Sigmoid colon (tissue), 7 donors: ENCODE data around the gene AUTS2. TPM values are rescaled to one million over a fixed set of nuclear protein-coding genes. Genes with fewer than 3 reads are reported as not detected.

ENCODE experiments used
- DNase-seq: peaks from one replicate; pipeline ENCODE4 v3.0.0-alpha.2; 2019
- H3K27ac ChIP-seq, 4 donors: fragments of 200-600 bp; sonication (generic); one replicate each; pipeline ENCODE4 v1.5.1; 2016 to 2019; ENCODE audit warnings: mild to moderate bottlenecking in 1 of 4
- H3K27me3 ChIP-seq, 3 donors: fragments of 200-600 bp; sonication (generic); one replicate each; pipeline ENCODE4 v1.5.1; 2019; ENCODE audit warnings: mild to moderate bottlenecking in 1 of 3
- H3K36me3 ChIP-seq, 4 donors: fragments of 200-600 bp; sonication (generic); one replicate each; pipeline ENCODE4 v1.5.1; 2016 to 2019
- H3K4me1 ChIP-seq, 4 donors: fragments of 200-600 bp; sonication (generic); one replicate each; pipeline ENCODE4 v1.5.1; 2017 to 2019
- H3K4me3 ChIP-seq, 4 donors: fragments of 200-600 bp; sonication (generic); one replicate each; pipeline ENCODE4 v1.5.1; 2017 to 2019; ENCODE audit warnings: mild to moderate bottlenecking in 2 of 4, moderate library complexity in 1 of 4
- H3K9me3 ChIP-seq, 4 donors: fragments of 200-600 bp in 3 of 4; sonication (generic) in 3 of 4; one replicate each; pipeline versions ENCODE4 v1.5.1 to v1.6.1; 2013 to 2019
- EP300 ChIP-seq, 4 donors: sonication (generic); formaldehyde crosslinking; IDR thresholded peaks; one replicate each; pipeline ENCODE4 v1.6.1; 2017; ENCODE audit warnings: antibody characterized with exemption in 4 of 4
- POLR2A ChIP-seq, 2 donors: fragments of 450-650 bp; IDR thresholded peaks; one replicate each; pipeline ENCODE4 v1.6.1; 2016; ENCODE audit warnings: antibody characterized with exemption in 2 of 2, mild to moderate bottlenecking in 2 of 2, moderate library complexity in 2 of 2
- POLR2AphosphoS5 ChIP-seq, 4 donors: sonication (generic); formaldehyde crosslinking; IDR thresholded peaks; one replicate each; pipeline ENCODE4 v1.6.1; 2017; ENCODE audit warnings: antibody characterized with exemption in 4 of 4
- WGBS, 2 donors: extraction: QIAGEN DNeasy Blood & Tissue Kit; methylation state at CpG; one replicate each; pipeline ENCODE4 v1.1.7; 2013; 5-methylcytosine and 5-hydroxymethylcytosine counted together
- intact Hi-C: fragments of 100-400 bp; cut with DNase I; formaldehyde crosslinking; loops from one replicate; pipeline ENCODE4 v1.15.1; 2023
- polyA plus RNA-seq, 3 donors: library from polyadenylated mRNA; stranded (reverse); fragments of 200-250 nt; gene quantifications; one replicate each; pipeline ENCODE4 v1.2.3, GENCODE V29; 2013
- total RNA-seq, 4 donors: library from RNA; depleted of rRNA; stranded (reverse); fragments of >200 nt; gene quantifications; one replicate each; pipeline ENCODE4 v1.1.0, GENCODE V29; 2016
- TF ChIP-seq, protein P1 (sequence below), 4 experiments: fragments of 450-650 bp in 3 of 4; fragments of 200-600 bp in 1 of 4; IDR thresholded peaks; one replicate each; pipeline ENCODE4 v1.5.1; 2016 to 2019; ENCODE audit warnings: antibody characterized with exemption in 4 of 4, mild to moderate bottlenecking in 3 of 4, moderate library complexity in 2 of 4
- donor health status: healthy with polysubstance abuse.
- donor health status: Bipolar disorder and iron deficiency.
- donor health status: healthy.

The AUTS2 gene
- total and polyA plus RNA-seq, 7 donors = 3.6 to 55.7 (median 25.5) TPM

DNA sequence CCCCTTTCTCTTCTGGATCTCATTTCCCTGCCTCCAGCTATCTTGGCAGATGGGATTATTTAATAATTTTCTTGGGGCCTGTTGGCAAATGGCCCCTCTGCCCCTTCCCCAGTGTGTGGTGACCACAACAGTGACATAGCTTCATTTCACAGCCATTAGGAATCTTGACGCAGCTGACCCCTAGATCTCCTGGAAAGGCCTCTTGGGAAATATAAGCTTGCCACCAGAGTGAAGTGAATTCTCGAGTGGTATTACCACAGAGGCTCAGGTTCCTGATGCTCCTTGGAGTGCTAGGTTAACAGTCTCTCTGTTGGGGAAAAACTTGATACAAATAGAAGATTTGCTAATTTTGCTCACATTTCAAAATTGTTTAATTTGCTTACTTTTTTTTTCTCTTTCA lies 57.8 kb downstream of the AUTS2 start:
- Histone ChIP-seq H3K4me3 (no peak overlapping the region), H3K27me3 (no peaks in the 10 kb centered on the region), H3K9me3 (no peaks in the 10 kb centered on the region), H3K36me3 (no peaks in the 10 kb centered on the region), H3K4me1 (peaks cover 0 to 60% (median 40%) of the 10 kb centered on the region in 4 donors), H3K27ac (peak overlapping the region in 2 of 4 donors; percentile 25 to 34)
- WGBS, 2 donors = 75 to 85% methylated on average over 2 of the region's 2 CpGs
- no peak for DNase-seq
- intact Hi-C loops = no loop called here
- TF ChIP-seq, protein P1, sequence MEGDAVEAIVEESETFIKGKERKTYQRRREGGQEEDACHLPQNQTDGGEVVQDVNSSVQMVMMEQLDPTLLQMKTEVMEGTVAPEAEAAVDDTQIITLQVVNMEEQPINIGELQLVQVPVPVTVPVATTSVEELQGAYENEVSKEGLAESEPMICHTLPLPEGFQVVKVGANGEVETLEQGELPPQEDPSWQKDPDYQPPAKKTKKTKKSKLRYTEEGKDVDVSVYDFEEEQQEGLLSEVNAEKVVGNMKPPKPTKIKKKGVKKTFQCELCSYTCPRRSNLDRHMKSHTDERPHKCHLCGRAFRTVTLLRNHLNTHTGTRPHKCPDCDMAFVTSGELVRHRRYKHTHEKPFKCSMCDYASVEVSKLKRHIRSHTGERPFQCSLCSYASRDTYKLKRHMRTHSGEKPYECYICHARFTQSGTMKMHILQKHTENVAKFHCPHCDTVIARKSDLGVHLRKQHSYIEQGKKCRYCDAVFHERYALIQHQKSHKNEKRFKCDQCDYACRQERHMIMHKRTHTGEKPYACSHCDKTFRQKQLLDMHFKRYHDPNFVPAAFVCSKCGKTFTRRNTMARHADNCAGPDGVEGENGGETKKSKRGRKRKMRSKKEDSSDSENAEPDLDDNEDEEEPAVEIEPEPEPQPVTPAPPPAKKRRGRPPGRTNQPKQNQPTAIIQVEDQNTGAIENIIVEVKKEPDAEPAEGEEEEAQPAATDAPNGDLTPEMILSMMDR (IDR thresholded peaks at IDR 0.05) = no peak
- TF ChIP-seq EP300 (IDR thresholded peaks at IDR 0.05) = no peak
- TF ChIP-seq POLR2A (IDR thresholded peaks at IDR 0.05) = no peak
- TF ChIP-seq POLR2AphosphoS5 (IDR thresholded peaks at IDR 0.05) = no peak

DNA sequence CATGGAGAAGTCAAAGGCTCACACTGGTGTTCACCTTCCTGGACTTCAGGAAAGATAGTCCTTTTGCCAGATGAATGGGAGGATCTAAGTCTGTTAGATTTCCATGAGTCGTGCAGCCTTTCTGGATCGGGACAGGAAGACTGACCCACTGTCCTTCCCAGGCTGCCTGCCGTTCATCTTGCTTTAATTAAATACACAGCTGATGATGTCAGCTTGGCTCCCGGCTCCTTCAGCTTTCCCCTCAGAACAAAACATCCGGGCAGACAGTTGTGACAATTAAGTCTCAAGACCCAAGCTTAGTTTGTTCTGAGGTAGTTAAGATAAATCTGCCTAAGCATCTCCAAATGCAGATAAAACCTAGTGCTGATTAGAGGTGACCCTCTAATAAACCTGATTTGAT lies 58.6 kb downstream of the AUTS2 start:
- peak; percentile 69 for DNase-seq
- TF ChIP-seq, protein P1 (IDR thresholded peaks at IDR 0.05) = no peak
- TF ChIP-seq POLR2A (IDR thresholded peaks at IDR 0.05) (no peak), EP300 (IDR thresholded peaks at IDR 0.05) (no peak), POLR2AphosphoS5 (IDR thresholded peaks at IDR 0.05) (no peak)
- peaks cover 0 to 64% (median 40%) of the 10 kb centered on the region in 4 donors for H3K4me1 ChIP-seq
- peak overlapping the region in 1 of 4 donors; percentile 34 for H3K27ac ChIP-seq
- intact Hi-C loops = no loop called here
- no peak overlapping the region for H3K4me3 ChIP-seq
- no peaks in the 10 kb centered on the region for H3K36me3 ChIP-seq
- H3K27me3 ChIP-seq = no peaks in the 10 kb centered on the region
- WGBS, 2 donors = 45 to 63% methylated on average over 5 of the region's 5 CpGs
- no peaks in the 10 kb centered on the region for H3K9me3 ChIP-seq

DNA sequence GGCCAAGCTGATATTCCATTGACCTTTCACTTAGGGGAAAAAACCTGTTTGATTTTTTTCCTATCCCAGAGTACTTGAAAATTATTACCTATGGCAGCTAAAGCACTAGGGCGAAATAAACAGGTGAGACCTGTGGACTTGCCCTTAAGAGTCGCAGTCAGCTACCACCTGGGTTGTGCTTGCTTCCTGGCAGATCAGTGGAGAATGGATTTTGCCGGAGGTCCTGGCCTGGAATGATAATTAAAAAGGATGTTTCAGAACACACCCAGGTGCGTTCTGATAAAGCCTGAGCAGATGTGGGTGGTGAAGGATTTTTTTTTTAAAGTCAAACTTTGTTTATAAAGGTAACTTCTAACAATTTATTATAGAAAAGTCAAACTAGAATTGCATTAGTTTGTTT lies 59.1 kb downstream of the AUTS2 start:
- Histone ChIP-seq H3K36me3 (no peaks in the 10 kb centered on the region), H3K4me3 (no peak overlapping the region), H3K9me3 (no peaks in the 10 kb centered on the region), H3K27me3 (no peaks in the 10 kb centered on the region), H3K4me1 (peaks cover 0 to 68% (median 40%) of the 10 kb centered on the region in 4 donors), H3K27ac (peak overlapping the region in 1 of 4 donors; percentile 34)
- WGBS, 2 donors = 53 to 82% methylated on average over 4 of the region's 4 CpGs
- DNase-seq = no peak
- intact Hi-C loops = no loop called here
- TF ChIP-seq, protein P1 (IDR thresholded peaks at IDR 0.05) = no peak
- TF ChIP-seq POLR2AphosphoS5 (IDR thresholded peaks at IDR 0.05) (no peak), EP300 (IDR thresholded peaks at IDR 0.05) (no peak), POLR2A (IDR thresholded peaks at IDR 0.05) (no peak)

DNA sequence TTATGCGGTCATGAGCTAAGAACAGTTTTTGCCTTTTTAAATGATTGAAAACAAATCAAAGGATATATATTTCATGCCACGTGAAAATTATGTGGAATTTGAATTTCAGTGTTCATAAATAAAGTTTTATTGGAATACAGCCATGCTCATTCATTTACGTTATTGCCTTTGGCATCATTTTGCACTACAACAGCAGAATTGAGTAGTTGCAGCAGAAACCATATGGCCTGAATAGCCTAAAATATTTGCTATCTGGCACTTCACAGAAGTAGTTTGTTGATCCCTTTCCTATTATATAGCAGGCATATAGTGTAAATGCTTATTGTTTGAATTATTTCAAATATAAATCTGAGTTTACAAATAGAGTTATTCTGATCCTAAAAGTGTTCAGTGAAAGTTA lies 59.7 kb downstream of the AUTS2 start:
- H3K9me3 ChIP-seq = no peaks in the 10 kb centered on the region
- WGBS, 2 donors = 56 to 85% methylated on average over 3 of the region's 3 CpGs
- no peak overlapping the region for H3K27ac ChIP-seq
- H3K27me3 ChIP-seq = no peaks in the 10 kb centered on the region
- no peak for DNase-seq
- intact Hi-C loops = no loop called here
- H3K36me3 ChIP-seq = no peaks in the 10 kb centered on the region
- no peak overlapping the region for H3K4me3 ChIP-seq
- H3K4me1 ChIP-seq = peaks cover 0 to 70% (median 40%) of the 10 kb centered on the region in 4 donors
- TF ChIP-seq POLR2AphosphoS5 (IDR thresholded peaks at IDR 0.05) = no peak
- TF ChIP-seq, protein P1 (IDR thresholded peaks at IDR 0.05) = no peak
- TF ChIP-seq POLR2A (IDR thresholded peaks at IDR 0.05) = no peak
- TF ChIP-seq EP300 (IDR thresholded peaks at IDR 0.05) = no peak

DNA sequence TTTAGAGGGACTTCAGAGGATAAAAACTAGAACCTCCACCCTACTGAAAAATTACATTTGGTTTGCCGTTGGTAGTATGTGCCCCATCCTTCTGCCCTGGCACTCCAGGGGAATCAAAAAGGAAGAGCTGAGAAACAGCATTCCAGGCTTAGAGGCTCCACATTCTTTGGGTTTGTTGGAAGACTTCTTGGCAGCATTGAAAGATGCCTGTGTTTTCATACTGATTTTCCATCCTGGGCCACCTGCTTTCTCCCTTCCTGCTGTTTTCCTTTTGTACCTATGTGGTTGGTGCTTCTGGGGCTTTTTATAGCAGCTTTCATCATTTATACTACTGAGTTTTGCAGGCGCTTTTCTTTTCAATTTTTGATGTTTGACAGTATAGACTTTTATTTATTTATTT lies 61.7 kb downstream of the AUTS2 start:
- Histone ChIP-seq H3K4me3 (no peak overlapping the region), H3K9me3 (no peaks in the 10 kb centered on the region), H3K27ac (no peak overlapping the region), H3K36me3 (no peaks in the 10 kb centered on the region), H3K27me3 (no peaks in the 10 kb centered on the region), H3K4me1 (peaks cover 0 to 62% (median 30%) of the 10 kb centered on the region in 4 donors)
- WGBS, 2 donors = 75 to 77% methylated on average over 2 of the region's 2 CpGs
- no peak for DNase-seq
- intact Hi-C loops = no loop called here
- TF ChIP-seq EP300 (IDR thresholded peaks at IDR 0.05) = no peak
- TF ChIP-seq POLR2A (IDR thresholded peaks at IDR 0.05) = no peak
- TF ChIP-seq, protein P1 (IDR thresholded peaks at IDR 0.05) = no peak
- TF ChIP-seq POLR2AphosphoS5 (IDR thresholded peaks at IDR 0.05) = no peak
